Hepatocyte (in vitro differentiated cells): Measurements from ENCODE around the gene SLC66A2. TPM values are rescaled to one million over a fixed set of nuclear protein-coding genes. Genes with fewer than 3 reads are reported as not detected.

Experiments
- DNase-seq: peaks from one replicate; pipeline ENCODE4 v3.0.0-alpha.2; 2016; ENCODE audit warnings: low spot score
- H2AFZ ChIP-seq: fragments of 200-600 bp; sonication (generic); 2 replicates; pipeline ENCODE4 v1.6.0; 2016; ENCODE audit warnings: antibody characterized with exemption, mild to moderate bottlenecking
- H3K27ac ChIP-seq: fragments of 200-600 bp; sonication (generic); 2 replicates; pipeline ENCODE4 v1.5.1; 2016; ENCODE audit warnings: mild to moderate bottlenecking
- H3K27me3 ChIP-seq: fragments of 200-600 bp; sonication (generic); 2 replicates; pipeline ENCODE4 v1.6.1; 2016
- H3K36me3 ChIP-seq: fragments of 200-600 bp; sonication (generic); replicated peaks from 2 replicates; pipeline ENCODE4 v1.5.1; 2016; ENCODE audit warnings: low read depth; ENCODE audit not compliant: insufficient read depth
- H3K4me1 ChIP-seq: fragments of 200-600 bp; sonication (generic); 2 replicates; pipeline ENCODE4 v1.5.1; 2016; ENCODE audit warnings: mild to moderate bottlenecking, moderate library complexity; ENCODE audit not compliant: insufficient read depth
- H3K4me2 ChIP-seq: fragments of 200-600 bp; sonication (generic); 2 replicates; pipeline ENCODE4 v1.6.0; 2016
- H3K4me3 ChIP-seq: fragments of 200-600 bp; sonication (generic); 2 replicates; pipeline ENCODE4 v1.5.1; 2016; ENCODE audit warnings: mild to moderate bottlenecking
- H3K79me2 ChIP-seq: fragments of 200-600 bp; sonication (generic); 2 replicates; pipeline ENCODE4 v1.6.0; 2017; ENCODE audit warnings: mild to moderate bottlenecking
- H3K9me2 ChIP-seq: fragments of 200-600 bp; sonication (generic); replicated peaks from 2 replicates; pipeline ENCODE4 v1.6.0; 2017; ENCODE audit warnings: mild to moderate bottlenecking; ENCODE audit not compliant: insufficient read depth
- H3K9me3 ChIP-seq: fragments of 200-600 bp; sonication (generic); 2 replicates; pipeline ENCODE4 v1.5.1; 2016; ENCODE audit warnings: low read depth, mild to moderate bottlenecking
- H4K20me1 ChIP-seq: fragments of 200-600 bp; sonication (generic); 2 replicates; pipeline ENCODE4 v1.6.0; 2016; ENCODE audit warnings: mild to moderate bottlenecking; ENCODE audit not compliant: insufficient read depth, poor library complexity, severe bottlenecking
- CTCF ChIP-seq: fragments of 200-600 bp; sonication (generic); IDR thresholded peaks from 2 replicates; pipeline ENCODE4 v1.5.1; 2016; ENCODE audit warnings: antibody characterized with exemption, mild to moderate bottlenecking; ENCODE audit not compliant: poor library complexity
- EZH2 ChIP-seq: fragments of 200-600 bp; sonication (generic); IDR thresholded peaks from 2 replicates; pipeline ENCODE4 v1.6.1; 2016; ENCODE audit warnings: antibody characterized with exemption, mild to moderate bottlenecking, borderline replicate concordance
- EZH2phosphoT487 ChIP-seq: fragments of 200-600 bp; sonication (generic); IDR thresholded peaks from one replicate; pipeline ENCODE4 v1.6.1; 2018; ENCODE audit warnings: antibody characterized with exemption, mild to moderate bottlenecking, low read depth, moderate library complexity; ENCODE audit not compliant: unreplicated experiment, severe bottlenecking
- WGBS: methylation state at CpG from one replicate; pipeline ENCODE4 v1.1.6; 2016; ENCODE audit warnings: low lambda C conversion rate; ENCODE audit errors: missing lambda C conversion rate; 5-methylcytosine and 5-hydroxymethylcytosine counted together
- polyA plus RNA-seq: library from polyadenylated mRNA; unstranded; fragments of >200 nt; fragmentation: Nextera tagmentation; extraction: Ambion mirVana; gene quantifications from 2 replicates; pipeline ENCODE4 v1.2.1, GENCODE V29; 2016
- total RNA-seq: library from RNA; depleted of rRNA; stranded (reverse); fragments of >200 nt; gene quantifications from 2 replicates; pipeline ENCODE4 v1.2.3, GENCODE V29; 2014

The SLC66A2 gene
- total and polyA plus RNA-seq, 2 experiments from 2014 or later, result 31.1 to 36.5 TPM

- Histone ChIP-seq H3K9me2 (no peaks in the 10 kb centered on the region), H3K4me3 (no peak overlapping the region), H3K27ac (no peak overlapping the region), H3K4me1 (peaks cover 6% of the 10 kb centered on the region), H3K79me2 (no peaks in the 10 kb centered on the region), H3K4me2 (no peak overlapping the region), H4K20me1 (no peaks in the 10 kb centered on the region), H3K9me3 (no peaks in the 10 kb centered on the region), H3K36me3 (no peaks in the 10 kb centered on the region), H3K27me3 (no peaks in the 10 kb centered on the region), H2AFZ (no peak overlapping the region)
- no peak for DNase-seq
- no peak for TF ChIP-seq CTCF
- TF ChIP-seq EZH2, result no peak
- no peak for TF ChIP-seq EZH2phosphoT487
- 81% methylated on average over 17 of the region's 17 CpGs for WGBS
Measured at GRCh38 chr18:79855147-79855933, 96.1 kb downstream of the SLC66A2 start.

GRCh38 chr18:79853993-79854364 is 97.5 kb downstream of the SLC66A2 start:
- no peaks in the 10 kb centered on the region for H3K36me3 ChIP-seq
- H3K9me3 ChIP-seq, result no peaks in the 10 kb centered on the region
- no peak overlapping the region for H3K27ac ChIP-seq
- no peak overlapping the region for H3K4me2 ChIP-seq
- no peak for TF ChIP-seq EZH2
- no peak for TF ChIP-seq EZH2phosphoT487
- TF ChIP-seq CTCF, result no peak
- no peak overlapping the region for H2AFZ ChIP-seq
- DNase-seq, result no peak
- peaks cover 6% of the 10 kb centered on the region for H3K4me1 ChIP-seq
- H3K4me3 ChIP-seq, result no peak overlapping the region
- H4K20me1 ChIP-seq, result no peaks in the 10 kb centered on the region
- 90% methylated on average over 14 of the region's 15 CpGs for WGBS
- no peaks in the 10 kb centered on the region for H3K27me3 ChIP-seq
- H3K79me2 ChIP-seq, result no peaks in the 10 kb centered on the region
- H3K9me2 ChIP-seq, result no peaks in the 10 kb centered on the region

GRCh38 chr18:79853303-79853992 is 98.0 kb downstream of the SLC66A2 start:
- no peaks in the 10 kb centered on the region for H3K9me2 ChIP-seq
- DNase-seq, result no peak
- H3K9me3 ChIP-seq, result no peaks in the 10 kb centered on the region
- no peaks in the 10 kb centered on the region for H3K79me2 ChIP-seq
- H3K27ac ChIP-seq, result no peak overlapping the region
- no peak overlapping the region for H3K4me3 ChIP-seq
- whole genome bisulfite sequencing, result 77% methylated on average over 26 of the region's 26 CpGs
- no peak for TF ChIP-seq EZH2phosphoT487
- TF ChIP-seq CTCF, result no peak
- no peak for TF ChIP-seq EZH2
- no peak overlapping the region for H3K4me2 ChIP-seq
- no peaks in the 10 kb centered on the region for H3K27me3 ChIP-seq
- no peaks in the 10 kb centered on the region for H4K20me1 ChIP-seq
- peaks cover 6% of the 10 kb centered on the region for H3K4me1 ChIP-seq
- H2AFZ ChIP-seq, result no peak overlapping the region
- no peaks in the 10 kb centered on the region for H3K36me3 ChIP-seq
